Measurements from ENCODE around the gene CYBRD1. TPM values are rescaled to one million over a fixed set of nuclear protein-coding genes. Genes with fewer than 3 reads are reported as not detected.

Gene CYBRD1
- total and polyA plus RNA-seq, 10 of the 15 experiments (the other 5 are each of a cell fraction or from before 2014, with no cell fraction given), result 10.8 to 51.9 (median 29.6) TPM

- ChIA-PET POLR2A (interaction anchor here (0.5 to 3.2 kb wide), 8 partner anchors 10 to 557 kb away, joined by 3 to 24 read pairs (median 3); partner anchors contain the start of gene CYBRD1), CTCF (interaction anchor here (1.3 to 3.7 kb wide), 11 partner anchors 10 to 61 kb away, joined by 3 to 17 read pairs (median 6); partner anchors contain the start of gene CYBRD1), SMC1A (ENCODE audit: uncharacterized antibody, unreplicated experiment) (interaction anchor here (0.9 to 5.8 kb wide), 14 partner anchors 11 to 116 kb away, joined by 3 to 33 read pairs (median 4); partner anchors contain the start of gene CYBRD1), RAD21 (ENCODE audit: unreplicated experiment) (interaction anchor here (0.9 to 4.5 kb wide), 7 partner anchors 10 to 99 kb away, joined by 3 to 23 read pairs (median 4); partner anchors contain the start of genes CYBRD1, DCAF17 and METTL8)
- in situ Hi-C loops (cut with MboI), result no loop called here
- no peak for TF ChIP-seq TCF3 (IDR thresholded peaks at IDR 0.05; ENCODE audit: borderline replicate concordance, insufficient read depth, low read depth, low read length)
- peak; percentile 64; the same call in 1 of the 2 replicates for TF ChIP-seq MEF2A (IDR thresholded peaks at IDR 0.05; ENCODE audit: insufficient read depth, low read depth, low read length)
- no peak for TF ChIP-seq GATAD2B (conservative IDR thresholded peaks at IDR 0.05; ENCODE audit: low read depth)
- no peak for TF ChIP-seq SRF (IDR thresholded peaks at IDR 0.05; ENCODE audit: low read depth in 2 of 2, low read length in 2 of 2)
- no peak for TF ChIP-seq NFXL1 (IDR thresholded peaks at IDR 0.05; ENCODE audit: borderline replicate concordance)
- TF ChIP-seq, protein P1, sequence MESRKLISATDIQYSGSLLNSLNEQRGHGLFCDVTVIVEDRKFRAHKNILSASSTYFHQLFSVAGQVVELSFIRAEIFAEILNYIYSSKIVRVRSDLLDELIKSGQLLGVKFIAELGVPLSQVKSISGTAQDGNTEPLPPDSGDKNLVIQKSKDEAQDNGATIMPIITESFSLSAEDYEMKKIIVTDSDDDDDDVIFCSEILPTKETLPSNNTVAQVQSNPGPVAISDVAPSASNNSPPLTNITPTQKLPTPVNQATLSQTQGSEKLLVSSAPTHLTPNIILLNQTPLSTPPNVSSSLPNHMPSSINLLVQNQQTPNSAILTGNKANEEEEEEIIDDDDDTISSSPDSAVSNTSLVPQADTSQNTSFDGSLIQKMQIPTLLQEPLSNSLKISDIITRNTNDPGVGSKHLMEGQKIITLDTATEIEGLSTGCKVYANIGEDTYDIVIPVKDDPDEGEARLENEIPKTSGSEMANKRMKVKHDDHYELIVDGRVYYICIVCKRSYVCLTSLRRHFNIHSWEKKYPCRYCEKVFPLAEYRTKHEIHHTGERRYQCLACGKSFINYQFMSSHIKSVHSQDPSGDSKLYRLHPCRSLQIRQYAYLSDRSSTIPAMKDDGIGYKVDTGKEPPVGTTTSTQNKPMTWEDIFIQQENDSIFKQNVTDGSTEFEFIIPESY (IDR thresholded peaks at IDR 0.05), result no peak
- H3K36me3 ChIP-seq (ENCODE audit: control insufficient read depth in 2 of 2, insufficient read depth in 2 of 2, low read length in 1 of 2), result no peaks in the 10 kb centered on the region; a peak in 1 of 4 replicates
- peaks cover 3% of the 10 kb centered on the region; the same call in 2 of the 3 replicates for H3K9me3 ChIP-seq (replicated peaks; ENCODE audit: control insufficient read depth, insufficient read depth, low read length)
- peaks cover 64% of the 10 kb centered on the region for H3K79me2 ChIP-seq (ENCODE audit: control insufficient read depth, insufficient read depth, low read length)
- H3K4me3 ChIP-seq, result peak overlapping the region; percentile 43; the same call in 1 of the 2 replicates
- FAIRE-seq, result no peak
- DNase-seq (ENCODE audit: low read depth, low spot score), result no peak
- no TSS peak for BruUV-seq (replicated peaks)
- WGBS (ENCODE audit: insufficient coverage, insufficient replicate concordance, low lambda C conversion rate, missing lambda C conversion rate), result 12% methylated on average over 3 of the region's 3 CpGs
- H3K27ac ChIP-seq (ENCODE audit: control insufficient read depth, insufficient read depth), result peak overlapping the region; percentile 57
- intact Hi-C loops (cut with micrococcal nuclease; ENCODE audit: unreplicated experiment), result no loop called here
- H3K4me1 ChIP-seq (ENCODE audit: control insufficient read depth, insufficient read depth, low read length), result peaks cover 11% of the 10 kb centered on the region
- no peak for ATAC-seq
- H2AFZ ChIP-seq (ENCODE audit: control insufficient read depth, low read depth, low read length), result no peak overlapping the region
- H3K4me2 ChIP-seq (ENCODE audit: control insufficient read depth, insufficient read depth), result peak overlapping the region; percentile 58
- no peaks in the 10 kb centered on the region for H3K27me3 ChIP-seq (replicated peaks in 1 of 2; ENCODE audit: control insufficient read depth in 2 of 2, insufficient read depth in 2 of 2, low read length in 1 of 2)
- peak overlapping the region; percentile 43 for H3K9ac ChIP-seq (ENCODE audit: control insufficient read depth, insufficient read depth, low read length)
- no peaks in the 10 kb centered on the region for H4K20me1 ChIP-seq (ENCODE audit: control insufficient read depth, insufficient read depth)
Observed at GRCh38 chr2:171531836-171532450, 9.7 kb downstream of the CYBRD1 start.
